Activated naive CD8-positive, alpha-beta T cell treated with anti-CD3 and anti-CD28 coated beads, Interleukin-2, amount 50 U/mL, for 16 hours (primary cell): ENCODE measurements around the gene HLF.

Experiments
- DNase-seq: peaks from one replicate; pipeline ENCODE4 v3.0.0-alpha.2; 2020; ENCODE audit warnings: low read depth, low spot score

HLF gene, protein sequence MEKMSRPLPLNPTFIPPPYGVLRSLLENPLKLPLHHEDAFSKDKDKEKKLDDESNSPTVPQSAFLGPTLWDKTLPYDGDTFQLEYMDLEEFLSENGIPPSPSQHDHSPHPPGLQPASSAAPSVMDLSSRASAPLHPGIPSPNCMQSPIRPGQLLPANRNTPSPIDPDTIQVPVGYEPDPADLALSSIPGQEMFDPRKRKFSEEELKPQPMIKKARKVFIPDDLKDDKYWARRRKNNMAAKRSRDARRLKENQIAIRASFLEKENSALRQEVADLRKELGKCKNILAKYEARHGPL

DNA sequence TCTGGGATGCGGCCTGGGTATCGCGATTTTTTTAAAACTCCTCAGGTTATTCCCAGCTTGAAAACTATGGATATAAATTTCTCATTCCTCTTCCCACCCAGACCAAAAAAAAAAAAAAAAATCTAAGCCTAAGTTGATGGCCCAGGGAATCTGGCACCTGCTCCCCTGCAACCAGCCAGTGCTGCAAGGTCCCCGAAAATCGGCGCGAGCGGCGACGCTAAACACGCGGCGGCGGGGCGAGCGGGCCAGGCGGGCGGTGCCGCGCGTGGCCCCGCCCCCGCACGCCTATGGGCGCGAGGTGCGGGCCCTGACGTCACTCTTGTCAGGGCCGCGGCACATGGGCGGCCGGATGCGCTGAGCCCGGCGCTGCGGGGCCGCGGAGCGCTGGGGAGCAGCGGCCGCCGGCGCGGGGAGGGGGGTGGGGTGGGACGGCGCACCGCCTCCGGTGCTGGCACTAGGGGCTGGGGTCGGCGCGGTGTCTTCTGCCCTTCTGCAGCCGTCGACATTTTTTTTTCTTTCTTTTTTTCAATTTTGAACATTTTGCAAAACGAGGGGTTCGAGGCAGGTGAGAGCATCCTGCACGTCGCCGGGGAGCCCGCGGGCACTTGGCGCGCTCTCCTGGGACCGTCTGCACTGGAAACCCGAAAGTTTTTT lies at the start of gene HLF:
HLF (plus strand) TSS at position 316 of the 654 bp plus-strand sequence. CDS start 525 bp downstream, outside the sequence.
- peak; percentile 33 for DNase-seq

DNA sequence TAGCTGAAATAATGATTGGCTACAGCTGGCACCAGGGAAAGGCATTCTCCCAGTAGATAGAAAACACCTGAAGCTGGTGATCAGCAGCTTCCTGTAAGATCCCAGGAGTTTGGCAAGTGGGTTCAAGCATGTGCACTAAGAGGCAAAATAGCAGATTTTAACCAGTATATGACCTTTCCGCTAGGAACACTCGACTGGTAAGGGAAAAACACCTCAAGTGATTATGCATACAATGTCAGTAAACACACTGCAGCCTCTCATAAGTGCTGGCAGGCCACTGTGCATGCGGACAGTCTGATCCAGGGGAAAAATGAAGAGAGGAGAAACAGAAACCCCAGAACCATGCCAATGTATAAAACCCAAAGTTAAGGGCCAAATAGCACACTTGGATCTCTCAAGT lies 49.0 kb upstream of the HLF start:
- DNase-seq, result no peak

DNA sequence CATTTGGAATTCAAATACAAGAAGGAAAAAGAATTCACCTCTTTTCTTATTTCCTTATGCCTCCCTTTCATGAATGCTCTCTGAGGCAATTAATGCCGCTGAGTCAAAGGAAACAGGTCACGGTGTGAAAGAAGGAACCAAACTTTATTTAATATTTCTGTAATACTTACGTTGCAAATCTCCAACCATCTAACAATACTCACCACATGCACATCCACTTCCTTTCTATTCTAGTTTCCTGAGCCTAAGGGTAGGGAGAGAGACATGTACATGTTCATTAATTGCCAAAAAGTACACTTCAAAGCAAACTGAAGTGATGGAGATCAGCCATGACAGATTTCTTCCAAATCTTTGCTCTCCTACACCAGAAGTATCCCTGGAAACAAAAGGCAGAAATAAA lies 47.9 kb upstream of the HLF start:
- no peak for DNase-seq

GRCh38 chr17:55219459-55219858 lies 45.3 kb upstream of the HLF start:
- DNase-seq, result no peak

GRCh38 chr17:55219934-55220333 lies 44.8 kb upstream of the HLF start:
- no peak for DNase-seq

GRCh38 chr17:55223524-55223923 lies 41.2 kb upstream of the HLF start:
- DNase-seq, result no peak

GRCh38 chr17:55224746-55225145 lies 40.0 kb upstream of the HLF start:
- no peak for DNase-seq

GRCh38 chr17:55225237-55225636 lies 39.5 kb upstream of the HLF start:
- DNase-seq, result no peak

DNA sequence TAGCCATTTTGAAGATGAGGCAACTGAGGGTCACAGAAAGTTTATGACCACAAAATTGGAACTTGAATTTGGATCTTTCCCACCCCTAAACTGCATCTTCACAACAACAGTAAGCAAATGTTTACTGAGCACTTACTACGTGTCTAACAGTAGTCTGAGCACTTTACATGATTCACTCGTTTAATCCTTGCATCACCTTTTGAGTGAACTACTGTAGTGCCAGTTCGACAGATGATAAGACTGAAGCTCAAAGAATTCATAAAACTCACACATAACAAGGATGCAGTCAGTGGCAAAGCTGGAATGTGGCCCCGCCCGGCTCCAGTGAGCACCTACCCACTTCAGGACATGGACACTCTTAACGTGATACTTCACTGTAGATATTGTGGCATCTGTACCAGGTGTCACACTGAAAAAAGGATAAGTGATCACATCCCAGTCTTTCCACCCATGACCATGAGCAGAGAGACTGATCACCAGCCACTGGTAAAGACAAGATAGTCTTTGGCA lies 36.0 kb upstream of the HLF start:
- no peak for DNase-seq

DNA sequence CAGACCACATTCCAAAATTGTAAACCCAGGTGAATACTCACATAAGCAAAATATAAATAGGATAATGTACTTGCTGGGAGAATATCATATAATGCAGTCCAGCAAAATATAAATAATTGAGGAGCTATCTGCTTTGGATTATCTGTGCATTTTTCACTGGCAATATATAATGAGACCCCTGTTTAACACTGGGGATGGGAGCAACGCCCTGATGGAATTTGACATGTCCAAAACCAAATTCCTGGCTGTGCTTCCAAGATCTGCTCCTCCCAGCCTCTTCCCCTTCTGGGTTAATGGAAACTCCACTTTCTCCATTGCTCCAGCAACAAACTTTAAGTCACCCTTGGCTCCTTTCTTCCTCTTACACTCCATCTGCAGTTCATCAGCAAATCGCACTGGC lies 35.5 kb upstream of the HLF start:
- no peak for DNase-seq

GRCh38 chr17:55230716-55231115 lies 34.0 kb upstream of the HLF start:
- no peak for DNase-seq

GRCh38 chr17:55233840-55234239 lies 30.9 kb upstream of the HLF start:
- DNase-seq, result no peak

DNA sequence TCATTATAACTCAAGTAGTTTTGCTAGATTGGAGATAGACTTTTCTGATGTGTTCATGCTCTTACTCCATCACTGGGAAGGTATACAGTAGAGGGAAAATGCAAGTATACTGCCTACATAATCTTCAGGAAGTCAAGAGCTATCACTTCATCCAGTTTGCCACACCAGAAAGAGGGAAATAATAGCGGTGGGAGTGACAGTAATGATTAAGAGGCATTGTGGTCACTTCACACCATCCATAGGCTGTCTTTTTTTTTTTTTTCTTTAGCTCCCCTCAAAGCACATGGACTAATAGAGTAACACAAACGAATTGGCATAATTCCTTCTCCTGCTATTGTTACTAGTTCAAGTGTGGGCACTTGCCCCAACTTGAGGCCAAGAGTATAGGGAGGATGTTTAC lies 28.4 kb upstream of the HLF start:
- no peak for DNase-seq

- no peak for DNase-seq
Observed at GRCh38 chr17:55237268-55237667, 27.5 kb upstream of the HLF start.

DNA sequence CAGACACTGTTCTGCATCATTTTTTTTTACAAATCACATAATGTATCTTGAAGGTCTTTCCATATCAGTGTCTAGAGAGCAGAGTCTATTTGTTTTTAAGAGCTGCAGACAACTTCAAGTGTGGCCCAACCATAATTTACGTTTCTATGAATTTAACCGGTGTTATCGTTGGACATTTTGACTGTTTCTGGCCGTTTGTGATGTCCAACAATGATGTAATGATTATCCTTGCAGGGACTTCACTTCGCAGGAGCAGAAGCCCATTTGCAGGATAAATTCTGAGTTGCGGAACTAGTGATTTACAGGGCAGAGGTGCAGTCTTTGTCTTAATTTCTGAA lies 26.9 kb upstream of the HLF start:
- no peak for DNase-seq

- DNase-seq, result peak; percentile 64
Observed at GRCh38 chr17:55238179-55238930, 26.4 kb upstream of the HLF start.

GRCh38 chr17:55238931-55239297 lies 25.8 kb upstream of the HLF start:
- no peak for DNase-seq

- DNase-seq, result no peak
Observed at GRCh38 chr17:55241097-55241496, 23.7 kb upstream of the HLF start.

DNA sequence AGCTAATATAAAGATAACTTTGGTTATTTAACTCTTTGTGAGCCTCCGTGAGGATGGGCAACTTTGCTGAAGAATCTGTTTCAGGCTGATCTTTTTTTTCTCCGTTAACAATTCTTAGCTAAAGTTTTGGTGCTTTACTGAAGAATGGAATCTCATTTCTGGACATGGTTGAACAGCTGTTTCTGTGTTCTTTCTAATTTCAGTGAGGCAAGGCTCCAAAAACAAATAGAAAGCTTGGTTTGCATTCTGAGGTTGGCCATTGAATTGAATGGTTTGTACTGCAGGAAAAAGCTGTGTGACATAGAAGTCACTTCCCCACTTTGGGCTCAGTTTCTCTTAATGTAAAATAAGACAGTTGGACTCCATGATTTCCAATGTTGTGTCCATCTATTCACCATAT lies 22.3 kb upstream of the HLF start:
- no peak for DNase-seq

- DNase-seq, result no peak
Observed at GRCh38 chr17:55245986-55246385, 18.8 kb upstream of the HLF start.

DNA sequence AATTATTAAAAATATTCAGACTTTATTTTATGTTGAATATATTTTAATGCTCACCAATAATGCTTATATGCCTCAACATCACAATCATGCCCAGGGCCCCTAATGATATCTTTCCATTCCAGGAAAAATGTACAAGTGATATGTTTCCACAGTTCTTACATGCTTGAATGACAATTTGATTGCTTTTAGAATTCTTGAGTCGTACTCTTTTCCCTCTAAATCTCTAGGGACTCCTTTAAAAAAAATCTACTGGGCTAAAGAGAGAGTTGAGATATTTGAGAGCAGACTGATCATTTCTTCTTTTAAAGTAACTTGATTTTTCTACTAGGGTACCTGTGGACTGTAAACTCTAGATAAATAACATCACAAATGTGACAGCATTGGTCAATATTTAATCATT lies 18.2 kb upstream of the HLF start:
- no peak for DNase-seq

DNA sequence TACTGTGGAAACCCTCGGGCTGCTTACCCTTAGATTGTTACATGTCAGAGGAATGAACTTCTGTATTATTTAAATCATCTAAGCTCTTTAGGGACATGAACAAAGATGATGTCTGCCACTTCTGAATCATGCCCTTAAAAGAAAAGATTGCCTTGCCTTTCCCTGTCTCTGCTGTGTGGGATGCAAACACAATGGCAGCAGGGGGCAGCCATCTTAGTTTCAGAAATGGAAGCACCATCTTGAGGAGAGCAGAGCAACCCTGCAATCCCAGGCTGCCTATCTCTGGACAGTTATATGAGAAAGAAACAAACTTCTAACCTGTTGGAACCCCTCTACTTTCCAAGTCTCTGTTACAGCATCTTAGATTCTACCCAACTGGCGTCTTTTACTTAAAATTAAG lies 16.7 kb upstream of the HLF start:
- DNase-seq, result no peak

GRCh38 chr17:55249861-55250260 lies 14.9 kb upstream of the HLF start:
- no peak for DNase-seq
